ENCODE data around the gene OOSP3.
"Not testable (repeated sequence)": the region's sequence is repeated elsewhere in the genome, so short reads cannot be mapped to it uniquely, and the experiment has no call there.

OOSP3 gene

GRCh38 chr11:59877325-59877724 lies 1.3 kb upstream of the OOSP3 start:
- DNase-seq: no peak

GRCh38 chr11:59877784-59878183 lies 798 bp upstream of the OOSP3 start:
- no peak for DNase-seq

- no peak for DNase-seq
Measured at GRCh38 chr11:59879567-59879966, 985 bp downstream of the OOSP3 start.

GRCh38 chr11:59883597-59883996 lies 5.0 kb downstream of the OOSP3 start:
- no peak for DNase-seq

- not testable (repeated sequence) for DNase-seq
Measured at GRCh38 chr11:59887156-59887555, 8.6 kb downstream of the OOSP3 start.

GRCh38 chr11:59891781-59892181 lies 13.2 kb downstream of the OOSP3 start:
- no peak for DNase-seq

GRCh38 chr11:59894616-59895015 lies 16.0 kb downstream of the OOSP3 start:
- DNase-seq: no peak

GRCh38 chr11:59898046-59898445 lies 19.5 kb downstream of the OOSP3 start:
- no peak for DNase-seq

- no peak for DNase-seq
Measured at GRCh38 chr11:59898650-59899049, 20.1 kb downstream of the OOSP3 start.

- DNase-seq: no peak
Measured at GRCh38 chr11:59899532-59899931, 20.9 kb downstream of the OOSP3 start.

GRCh38 chr11:59900366-59901126 lies 22.0 kb downstream of the OOSP3 start:
- no peak for DNase-seq

- no peak for DNase-seq
Measured at GRCh38 chr11:59901306-59901705, 22.7 kb downstream of the OOSP3 start.

GRCh38 chr11:59903569-59903968 lies 25.0 kb downstream of the OOSP3 start:
- not testable (repeated sequence) for DNase-seq

- DNase-seq: no peak
Measured at GRCh38 chr11:59918480-59918879, 39.9 kb downstream of the OOSP3 start.

- peak; percentile 4 to 55 (median 16) for DNase-seq
Measured at GRCh38 chr11:59918987-59919589, 40.5 kb downstream of the OOSP3 start.

GRCh38 chr11:59923813-59924212 lies 45.2 kb downstream of the OOSP3 start:
- no peak for DNase-seq

GRCh38 chr11:59931688-59932087 lies 53.1 kb downstream of the OOSP3 start:
- DNase-seq: no peak

- DNase-seq: no peak
Measured at GRCh38 chr11:59938132-59938531, 59.5 kb downstream of the OOSP3 start, which contains the start of gene OOSP1. Gene OOSP1, plus strand, starts transcription at chr11:59938432. Its CDS starts 23 bp downstream, at chr11:59938455.

GRCh38 chr11:59938718-59939117 lies 60.1 kb downstream of the OOSP3 start:
- no peak for DNase-seq

GRCh38 chr11:59939482-59939881 lies 60.9 kb downstream of the OOSP3 start:
- DNase-seq: no peak

GRCh38 chr11:59941091-59941490 lies 62.5 kb downstream of the OOSP3 start:
- no peak for DNase-seq

GRCh38 chr11:59943997-59944714 lies 65.6 kb downstream of the OOSP3 start:
- peak in 1 of 3 experiments; percentile 26 for DNase-seq

GRCh38 chr11:59944720-59945119 lies 66.1 kb downstream of the OOSP3 start:
- no peak for DNase-seq
